Measurements from ENCODE around the gene PCMTD2.

PCMTD2 gene

GRCh38 chr20:64239449-64240242, 15.9 kb upstream of the PCMTD2 start:
- no peak for DNase-seq

DNA sequence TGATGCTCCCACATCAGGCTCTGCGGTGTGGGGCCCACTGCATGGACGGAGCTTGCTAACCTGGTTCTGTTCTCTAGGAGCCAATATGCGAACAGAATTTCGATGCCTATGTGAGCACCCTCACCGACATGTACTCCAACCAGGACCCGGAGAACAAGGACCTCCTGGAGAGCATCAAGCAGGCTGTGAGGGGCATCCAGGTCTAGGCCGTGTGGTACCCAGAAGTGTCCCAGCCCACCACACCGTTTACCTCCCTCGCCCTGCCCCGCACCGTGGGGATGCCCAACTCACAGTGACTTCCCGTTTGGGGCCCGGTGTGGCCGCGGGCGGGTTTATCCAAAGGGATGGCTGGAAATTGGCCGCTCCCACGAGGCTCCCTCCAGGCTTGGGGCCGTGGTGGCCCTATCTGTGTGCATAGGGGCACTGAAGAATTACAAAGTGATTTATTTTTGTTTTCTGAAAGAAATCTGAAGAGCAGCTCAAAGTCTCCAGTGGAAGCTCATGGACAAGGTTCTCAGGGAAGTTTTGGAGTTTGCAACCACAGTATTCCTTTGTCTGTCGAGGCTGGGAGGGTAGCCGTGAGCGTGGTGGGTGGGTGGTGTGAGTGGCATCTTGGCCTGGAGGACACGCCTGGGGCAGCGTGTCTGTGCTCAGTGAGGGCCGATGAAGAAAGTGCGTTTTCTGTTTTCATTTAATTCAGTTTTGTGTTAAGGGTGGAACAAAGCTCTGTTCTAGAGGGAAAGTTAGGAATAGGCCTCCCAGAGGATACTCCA, 15.1 kb upstream of the PCMTD2 start:
- DNase-seq: no peak

DNA sequence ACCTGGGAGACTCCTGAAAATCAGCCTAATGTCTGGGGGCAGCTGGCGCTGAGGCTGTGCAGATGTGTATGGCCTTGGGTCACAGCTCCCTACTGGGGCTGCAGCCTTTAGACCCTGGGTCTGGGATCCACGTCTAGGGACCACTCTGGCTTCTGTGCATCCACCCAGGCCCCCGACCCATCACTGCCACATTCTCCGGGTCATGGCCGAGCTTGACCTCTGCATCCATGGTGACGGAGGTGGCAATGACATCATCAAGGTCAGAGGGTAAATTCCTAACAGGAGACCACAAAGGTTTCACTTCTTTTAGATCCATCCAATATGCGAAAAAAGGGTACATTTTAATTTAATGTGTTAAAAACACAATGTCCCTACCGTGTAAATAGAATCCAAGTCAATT, 14.5 kb upstream of the PCMTD2 start:
- no peak for DNase-seq

GRCh38 chr20:64242003-64242796, 13.3 kb upstream of the PCMTD2 start:
- DNase-seq: no peak

DNA sequence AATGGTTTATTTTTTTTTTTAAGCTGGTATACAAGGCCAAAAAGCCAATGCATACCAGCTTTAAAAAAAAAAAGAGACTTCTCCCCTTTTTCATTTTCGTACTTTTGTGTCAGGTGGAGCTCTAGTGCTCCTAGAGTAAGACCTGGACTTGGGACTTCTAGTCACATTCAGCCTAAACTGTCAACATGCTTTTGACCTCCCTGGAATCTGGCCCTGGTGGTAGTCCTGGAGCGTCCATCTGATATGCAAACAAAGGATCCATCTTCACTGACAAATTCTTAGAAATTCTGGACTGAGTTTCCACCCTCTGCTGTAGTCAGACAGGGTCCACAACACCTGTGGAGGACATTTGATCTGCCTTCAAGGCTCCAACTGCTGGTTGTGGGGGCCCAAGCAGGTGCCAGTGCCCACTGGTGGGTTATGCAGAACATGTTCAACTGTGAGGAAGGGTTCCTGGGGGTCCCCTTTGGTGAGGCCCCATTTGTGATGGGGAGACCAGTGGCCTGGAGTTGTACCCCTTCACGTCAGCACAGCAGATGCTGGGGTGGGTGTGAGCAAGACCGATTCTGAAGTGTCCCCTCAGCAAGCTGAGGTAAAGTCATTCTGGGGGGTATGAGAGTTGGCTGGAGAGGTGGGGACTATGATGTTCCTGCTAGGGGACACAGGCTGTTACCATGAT, 12.6 kb upstream of the PCMTD2 start:
- no peak for DNase-seq

DNA sequence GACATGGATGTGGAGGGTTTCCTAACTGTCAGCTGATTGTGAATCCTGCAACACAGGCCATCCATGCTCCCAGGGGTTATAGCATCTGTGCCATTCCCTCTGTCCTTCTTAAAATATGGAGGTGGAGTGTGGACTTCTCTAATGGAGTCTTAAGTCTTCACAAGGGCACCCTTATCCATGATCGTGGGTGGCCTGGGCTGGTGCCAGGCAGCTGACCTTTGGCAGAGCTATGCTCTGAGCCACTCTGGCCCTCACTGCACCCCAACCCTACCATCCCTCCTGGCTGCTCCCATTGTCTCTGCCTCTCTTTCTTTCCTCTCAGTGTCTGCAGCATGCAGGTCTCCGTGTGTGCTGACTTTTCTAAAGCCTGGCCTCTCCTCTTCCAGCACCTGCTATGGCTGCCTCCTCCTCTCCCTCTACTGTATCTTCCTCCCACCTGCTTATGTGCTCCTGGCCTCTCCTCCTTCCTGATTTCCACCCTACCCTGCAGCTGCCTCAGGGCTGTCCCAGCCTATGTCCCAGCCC, 11.2 kb upstream of the PCMTD2 start:
- peak; percentile 41 for DNase-seq

- DNase-seq: peak; percentile 79
These were observed 10.5 kb upstream of the PCMTD2 start for GRCh38 chr20:64244870-64245603.

DNA sequence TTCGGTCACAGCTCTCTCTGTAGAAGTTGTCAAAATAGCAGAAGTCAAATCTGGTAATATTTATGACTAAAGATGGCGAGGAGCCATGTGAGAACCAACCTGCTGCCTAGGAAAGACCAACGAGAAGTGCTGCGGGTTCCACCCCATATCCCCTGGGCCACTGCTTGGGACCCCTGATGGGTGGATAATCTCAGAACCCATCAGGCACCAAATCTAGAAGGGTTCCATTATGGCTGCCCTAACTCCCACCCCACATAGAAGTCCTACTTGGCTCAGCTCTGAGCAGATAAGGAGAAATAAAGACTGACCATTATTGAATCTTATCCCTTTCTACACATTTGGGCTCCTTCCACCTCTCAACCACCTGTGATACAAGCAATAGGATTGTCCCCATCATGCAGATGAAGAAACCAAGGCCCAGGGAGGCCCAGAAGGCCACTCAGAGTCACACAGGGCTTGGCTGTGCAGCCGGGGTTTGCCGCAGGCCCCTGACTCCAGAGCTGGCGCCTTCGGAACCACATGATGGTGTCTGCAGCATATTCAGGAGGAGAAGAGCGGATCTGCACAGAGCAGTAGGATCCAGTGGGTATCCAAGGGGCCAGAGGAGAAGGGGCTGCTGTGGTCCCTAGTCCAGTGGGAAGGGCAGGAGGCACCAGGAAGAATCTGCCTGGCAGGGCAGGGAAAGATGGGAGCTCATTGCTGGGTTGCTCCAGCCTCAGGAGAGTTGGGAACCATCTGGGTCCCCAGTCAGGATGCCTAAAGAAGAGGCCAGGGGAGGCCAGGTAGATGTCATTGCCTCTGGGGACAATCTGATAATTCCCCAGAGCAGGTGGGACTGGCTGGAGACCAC, 9.6 kb upstream of the PCMTD2 start:
- DNase-seq: no peak

DNA sequence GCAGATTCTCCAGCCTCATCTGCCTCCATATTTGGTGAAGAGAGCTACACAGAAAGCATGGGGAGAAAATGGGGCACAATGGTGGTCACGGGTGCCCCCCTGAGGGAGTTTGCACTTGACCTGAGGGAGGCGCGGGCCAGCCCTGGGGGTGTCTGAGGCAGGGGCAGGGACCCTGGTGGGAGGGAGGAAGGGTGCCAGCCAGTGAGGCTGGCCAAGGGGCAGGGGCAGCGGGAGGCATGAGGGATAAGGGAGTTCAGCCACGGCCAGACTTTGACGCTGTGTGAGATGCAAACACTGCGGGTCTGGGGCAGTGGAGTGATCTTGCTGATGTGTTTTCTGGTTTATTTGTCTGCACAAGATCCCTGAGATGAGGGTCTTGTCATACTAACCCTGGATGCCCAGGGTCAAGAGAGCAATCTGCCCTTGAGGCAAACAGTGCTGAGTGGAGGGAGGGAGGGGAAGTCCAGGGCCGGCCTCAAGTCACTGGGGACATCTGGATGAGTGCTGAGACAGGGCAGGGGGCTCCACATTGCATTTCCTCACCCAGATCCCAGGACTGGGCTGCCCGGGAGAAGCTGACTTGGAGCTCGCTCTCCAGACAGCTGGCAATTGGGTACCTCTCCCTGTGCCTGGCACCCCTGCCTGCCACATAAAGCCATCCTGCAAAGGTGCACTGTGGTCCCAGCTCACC, 8.8 kb upstream of the PCMTD2 start:
- no peak for DNase-seq

DNA sequence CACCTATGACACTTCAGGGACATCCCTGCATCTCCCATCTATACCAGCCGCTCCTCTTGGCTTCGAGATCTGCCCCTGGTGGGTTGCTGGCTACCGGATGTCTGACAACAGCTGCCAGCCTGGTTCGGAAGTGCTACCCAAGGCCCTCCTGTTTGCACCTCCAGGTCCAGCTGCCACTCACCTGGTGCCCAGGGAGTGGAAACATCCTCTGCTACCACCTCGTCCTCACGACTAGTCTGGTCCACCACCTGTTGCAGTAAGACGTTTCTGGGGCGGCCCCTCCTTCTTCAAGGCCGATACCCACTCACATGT, 8.3 kb upstream of the PCMTD2 start:
- no peak for DNase-seq

DNA sequence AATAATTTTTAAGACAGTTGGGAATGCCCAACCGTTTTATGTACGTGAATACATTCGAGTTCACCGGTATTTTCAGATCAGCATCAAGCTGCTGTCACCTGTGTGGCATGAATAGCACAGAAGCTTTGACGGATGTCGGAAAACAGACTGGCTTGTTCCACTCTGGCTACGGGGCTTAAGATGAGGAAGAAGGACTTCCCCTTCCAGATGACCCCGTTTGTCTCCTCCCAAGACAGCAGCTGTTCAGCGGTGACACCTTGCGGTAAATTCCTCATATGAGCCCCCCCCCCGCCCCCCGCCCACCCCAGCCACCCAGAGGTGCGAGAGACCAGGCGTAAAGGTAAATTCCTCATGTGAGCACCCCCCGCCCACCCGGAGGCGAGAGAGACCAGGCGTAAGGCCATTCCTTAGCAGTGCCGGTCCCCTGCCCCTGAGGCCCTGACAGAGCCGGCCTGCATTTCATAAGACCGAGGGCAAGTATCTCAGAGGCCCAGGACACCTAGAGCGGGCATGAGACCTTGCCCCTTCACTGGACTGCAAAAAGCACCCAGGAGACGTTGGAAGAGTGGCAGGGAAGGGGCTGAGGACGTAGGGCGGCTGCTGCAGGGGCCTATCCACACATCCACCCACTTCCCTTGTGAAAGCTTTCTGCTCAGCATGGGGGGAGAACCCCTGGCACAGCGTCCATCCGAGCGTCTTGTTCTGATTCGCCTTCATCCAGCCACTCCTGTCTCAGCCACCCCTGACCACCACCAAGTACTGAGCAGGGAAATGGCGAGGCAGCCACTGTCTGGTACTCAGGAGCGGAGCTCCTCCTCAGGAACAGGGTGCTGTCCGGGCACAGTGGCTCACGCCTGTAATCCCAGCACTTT, 7.3 kb upstream of the PCMTD2 start:
- no peak for DNase-seq

DNA sequence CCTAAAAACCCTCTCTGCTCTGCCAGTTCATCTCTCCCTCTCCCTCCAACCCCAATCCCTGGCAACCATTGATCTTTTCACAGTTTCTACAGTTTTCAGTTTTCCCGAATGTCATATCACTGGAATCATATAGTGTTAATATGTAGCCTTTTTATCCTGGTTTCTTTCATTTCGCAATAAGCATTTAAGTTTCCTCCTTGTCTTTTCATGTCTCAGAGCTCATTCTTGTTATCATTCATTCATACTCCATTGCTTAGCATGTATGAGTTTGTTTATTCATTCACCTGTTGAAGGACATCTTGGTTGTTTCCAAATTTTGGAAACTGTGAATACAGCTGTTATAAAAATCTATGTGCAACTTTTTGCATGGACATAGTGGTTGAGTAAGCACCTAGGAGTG, 5.5 kb upstream of the PCMTD2 start:
- no peak for DNase-seq

- no peak for DNase-seq
These were observed 2.6 kb upstream of the PCMTD2 start for GRCh38 chr20:64253000-64253383.

- DNase-seq: no peak
These were observed 2.1 kb upstream of the PCMTD2 start for GRCh38 chr20:64253443-64253842.

- DNase-seq: no peak
These were observed 1.4 kb upstream of the PCMTD2 start for GRCh38 chr20:64254156-64254555.

DNA sequence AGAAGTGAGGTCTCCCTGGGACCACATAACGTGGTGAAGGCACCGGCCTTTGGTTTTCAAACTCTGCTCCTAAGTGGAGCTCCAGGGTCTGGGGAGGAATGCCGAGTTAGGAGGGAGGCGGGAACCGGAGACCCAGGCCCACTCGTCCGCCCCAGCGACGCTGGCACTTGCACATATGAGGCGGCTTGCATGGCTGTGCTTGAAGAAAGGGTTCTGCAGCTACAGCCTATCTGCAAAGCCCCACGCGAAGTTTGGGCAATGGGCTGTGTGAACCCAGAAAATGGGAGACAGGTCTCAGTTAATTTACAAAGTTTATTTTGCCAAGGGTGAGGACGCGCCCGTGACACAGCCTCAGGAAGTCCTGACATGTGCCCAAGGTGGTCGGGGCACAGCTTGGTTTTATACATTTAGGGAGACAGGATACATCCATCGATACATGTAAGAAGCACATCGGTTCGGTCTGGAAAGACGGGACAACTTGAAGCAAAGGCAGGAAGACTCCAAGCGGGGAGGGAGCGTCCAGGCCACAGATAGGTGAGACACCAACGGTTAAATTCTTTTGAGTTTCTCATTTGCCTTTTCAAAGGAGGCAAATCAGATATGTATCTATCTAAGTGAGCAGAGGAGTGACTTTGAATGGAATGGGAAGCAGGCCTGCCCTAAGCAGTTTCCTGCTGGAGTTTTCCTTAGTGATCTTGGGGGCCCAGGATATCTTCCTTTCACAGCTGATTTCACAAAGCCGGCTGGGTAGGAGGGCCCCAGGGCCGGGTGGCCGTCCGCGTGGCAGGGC, 782 bp upstream of the PCMTD2 start:
- DNase-seq: no peak

- DNase-seq: no peak
These were observed 861 bp downstream of the PCMTD2 start for GRCh38 chr20:64256282-64256935.

DNA sequence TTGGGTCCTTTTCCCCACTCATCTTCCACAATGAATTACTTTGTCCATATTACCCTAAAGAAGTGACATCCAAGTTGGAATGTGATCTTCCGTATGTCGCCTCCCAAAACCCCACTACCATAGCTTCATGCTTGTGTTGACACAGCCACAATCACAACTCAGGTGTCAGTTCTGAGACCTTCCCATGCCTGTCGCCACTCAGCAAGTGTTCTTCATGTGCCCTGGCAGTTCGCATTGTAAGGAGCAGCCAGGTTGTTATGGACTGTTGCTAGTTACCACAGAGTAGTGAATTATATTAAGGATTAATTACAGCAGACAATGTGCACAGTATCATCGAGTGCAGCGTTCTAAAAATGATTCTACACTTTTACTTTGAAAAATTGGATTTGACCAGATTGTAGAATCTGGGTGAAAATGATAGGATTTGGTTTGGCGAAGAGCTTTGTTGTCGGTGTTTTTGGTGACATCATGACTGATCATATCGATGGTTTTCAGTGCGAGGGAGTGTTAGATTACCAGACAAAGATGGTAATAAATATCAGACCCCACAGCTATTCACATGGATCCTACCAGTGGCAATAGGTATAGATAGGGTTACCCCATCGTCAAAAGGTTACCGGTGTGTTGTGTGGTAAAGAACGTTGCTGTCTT, 1.7 kb downstream of the PCMTD2 start:
- no peak for DNase-seq
